GM13976 (cell line): ENCODE data around the gene AHDC1.

ENCODE experiments used
- DNase-seq: peaks from one replicate; pipeline ENCODE4 v3.0.0; 2012; ENCODE audit warnings: low spot score
- in situ Hi-C: fragments of 300-500 bp; cut with MboI; formaldehyde crosslinking; loops from one replicate; pipeline ENCODE4 v1.12.0; 2022; ENCODE audit warnings: low sequenced_read_pairs, mixed read lengths, inconsistent platforms; ENCODE audit not compliant: unreplicated experiment
- TF ChIP-seq, protein P1 (sequence below): IDR thresholded peaks from 2 replicates; pipeline ENCODE4 v1.5.1; 2012; ENCODE audit warnings: borderline replicate concordance, mild to moderate bottlenecking; ENCODE audit not compliant: insufficient read depth; ENCODE audit errors: extremely low read depth, missing control alignments, control extremely low read depth

The AHDC1 gene

GRCh38 chr1:27603681-27604578 lies at the start of gene AHDC1:
Gene AHDC1 (minus strand): TSS chr1:27604144. CDS start chr1:27552115, 52,029 bp downstream.
- peak; percentile 96 for DNase-seq
- in situ Hi-C loops = loop anchor here (10.0 kb wide), 1 partner anchor 209 kb away; the partner anchor contains the start of gene GPR3

DNA sequence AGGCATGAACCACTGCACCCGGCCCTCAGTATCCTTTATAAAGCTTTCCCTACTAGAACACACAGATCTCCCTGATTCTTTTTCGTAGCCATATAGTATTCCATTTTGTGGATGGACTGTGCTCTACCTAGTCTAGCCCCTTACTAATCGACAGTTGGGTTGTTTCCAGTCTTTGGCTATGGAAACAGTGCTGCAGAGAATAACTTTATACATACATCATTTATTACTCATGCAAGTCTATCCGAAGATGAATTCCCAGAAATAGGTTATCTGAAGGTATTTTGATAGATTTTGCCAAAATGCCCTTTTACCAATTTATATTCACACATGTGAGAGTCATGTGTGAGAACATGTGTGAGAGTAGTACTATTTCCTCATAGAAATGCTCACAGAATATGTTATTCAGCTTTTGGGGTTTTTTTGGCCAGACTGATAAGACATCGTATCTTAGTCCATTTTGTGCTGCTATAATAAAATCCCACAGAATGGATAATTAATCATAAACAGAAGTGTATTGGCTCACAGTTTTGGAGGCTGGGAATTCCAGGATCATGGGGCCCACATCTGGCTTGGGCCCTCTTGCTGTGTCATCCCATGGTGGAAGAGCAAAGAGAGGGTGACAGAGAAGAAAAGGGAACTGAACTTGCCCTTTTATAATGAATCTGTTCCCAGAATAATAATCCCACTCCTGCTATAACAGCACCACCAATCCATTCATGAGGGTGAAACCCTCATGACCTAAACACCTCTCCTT lies 48.3 kb upstream of the AHDC1 start:
- in situ Hi-C loops = no loop called here
- TF ChIP-seq, protein P1, sequence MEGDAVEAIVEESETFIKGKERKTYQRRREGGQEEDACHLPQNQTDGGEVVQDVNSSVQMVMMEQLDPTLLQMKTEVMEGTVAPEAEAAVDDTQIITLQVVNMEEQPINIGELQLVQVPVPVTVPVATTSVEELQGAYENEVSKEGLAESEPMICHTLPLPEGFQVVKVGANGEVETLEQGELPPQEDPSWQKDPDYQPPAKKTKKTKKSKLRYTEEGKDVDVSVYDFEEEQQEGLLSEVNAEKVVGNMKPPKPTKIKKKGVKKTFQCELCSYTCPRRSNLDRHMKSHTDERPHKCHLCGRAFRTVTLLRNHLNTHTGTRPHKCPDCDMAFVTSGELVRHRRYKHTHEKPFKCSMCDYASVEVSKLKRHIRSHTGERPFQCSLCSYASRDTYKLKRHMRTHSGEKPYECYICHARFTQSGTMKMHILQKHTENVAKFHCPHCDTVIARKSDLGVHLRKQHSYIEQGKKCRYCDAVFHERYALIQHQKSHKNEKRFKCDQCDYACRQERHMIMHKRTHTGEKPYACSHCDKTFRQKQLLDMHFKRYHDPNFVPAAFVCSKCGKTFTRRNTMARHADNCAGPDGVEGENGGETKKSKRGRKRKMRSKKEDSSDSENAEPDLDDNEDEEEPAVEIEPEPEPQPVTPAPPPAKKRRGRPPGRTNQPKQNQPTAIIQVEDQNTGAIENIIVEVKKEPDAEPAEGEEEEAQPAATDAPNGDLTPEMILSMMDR = no peak
- no peak for DNase-seq

More at GRCh38 chr1:27603681-27604578, at the start of gene AHDC1:
- TF ChIP-seq, protein P1 = no peak

DNA sequence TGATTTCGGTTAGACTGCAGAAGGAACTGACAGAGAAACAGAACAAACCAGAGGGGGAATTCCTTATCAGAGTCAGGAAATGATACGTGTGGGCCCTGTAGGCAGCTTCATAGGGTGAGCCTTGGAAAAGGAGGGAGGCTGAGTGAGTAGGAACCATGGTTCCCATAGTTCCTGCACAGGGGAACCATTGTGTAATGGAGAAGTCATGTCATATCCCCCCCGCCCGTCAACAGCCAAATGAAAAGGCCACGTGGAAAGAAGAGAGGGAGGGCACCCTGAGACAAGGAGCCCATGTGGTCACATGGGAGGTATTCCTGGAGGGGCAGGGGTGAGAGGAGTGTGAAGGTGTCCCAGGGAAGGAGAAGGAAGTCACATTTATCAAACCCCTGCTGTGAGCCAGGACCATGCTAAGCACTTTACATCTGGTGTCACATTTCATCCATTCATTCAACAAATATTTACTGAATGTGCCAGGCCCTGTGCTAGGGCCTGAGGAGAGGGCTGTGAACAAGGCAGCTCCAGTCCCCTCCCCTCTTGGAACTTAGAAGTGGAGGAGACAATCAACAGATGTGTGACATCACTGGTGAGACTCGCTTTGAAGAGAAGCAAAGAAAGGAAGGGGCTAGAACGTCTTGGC lies 46.7 kb upstream of the AHDC1 start:
- in situ Hi-C loops = no loop called here

GRCh38 chr1:27650171-27650538 lies 46.2 kb upstream of the AHDC1 start:
- in situ Hi-C loops = no loop called here
- TF ChIP-seq, protein P1 = no peak
- DNase-seq = no peak

More for the DNA sequence above, 46.7 kb upstream of the AHDC1 start:
- no peak for DNase-seq
- TF ChIP-seq, protein P1 = no peak

DNA sequence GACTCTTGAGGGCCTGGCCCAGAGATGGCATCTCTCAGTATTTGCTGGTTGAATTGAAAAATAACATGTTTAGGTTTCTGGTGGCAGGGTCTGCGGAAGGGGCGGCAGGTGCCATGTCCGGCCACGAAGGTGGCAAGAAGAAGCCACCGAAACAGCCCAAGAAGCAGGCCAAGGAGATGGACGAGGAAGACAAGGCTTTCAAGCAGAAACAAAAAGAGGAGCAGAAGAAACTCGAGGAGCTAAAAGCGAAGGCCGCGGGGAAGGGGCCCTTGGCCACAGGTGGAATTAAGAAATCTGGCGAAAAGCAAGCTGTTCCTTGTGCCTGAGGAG lies 45.3 kb upstream of the AHDC1 start:
- DNase-seq = no peak
- in situ Hi-C loops = no loop called here
- TF ChIP-seq, protein P1 = no peak

- no peak for DNase-seq
- TF ChIP-seq, protein P1 = no peak
- in situ Hi-C loops = no loop called here
These were observed 44.8 kb upstream of the AHDC1 start for GRCh38 chr1:27648602-27649305.
